Thyroid gland (tissue), 4 donors: ENCODE measurements around the gene HYDIN.

Experiments used
- CTCF ChIP-seq, 6 experiments: fragments of 200-600 bp in 3 of 6; fragments of 450-650 bp in 3 of 6; sonication (generic) in 3 of 6; IDR thresholded peaks; one replicate each; pipeline ENCODE4 v1.5.1; 2016 to 2019; ENCODE audit warnings: antibody characterized with exemption in 6 of 6, mild to moderate bottlenecking in 2 of 6, inconsistent platforms in 1 of 6, moderate library complexity in 1 of 6
- POLR2A ChIP-seq, 2 donors: fragments of 450-650 bp; IDR thresholded peaks; one replicate each; pipeline ENCODE4 v1.6.1; 2017; ENCODE audit warnings: antibody characterized with exemption in 2 of 2, mild to moderate bottlenecking in 2 of 2, moderate library complexity in 1 of 2

- TF ChIP-seq CTCF (IDR thresholded peaks at IDR 0.05) (no peak), POLR2A (IDR thresholded peaks at IDR 0.05) (no peak)
These were observed 428.9 kb downstream of the HYDIN start for GRCh38 chr16:70801611-70802010.
